Measurements from ENCODE around the gene TMEM163.
"Not testable (repeated sequence)": the region's sequence is repeated elsewhere in the genome, so short reads cannot be mapped to it uniquely, and the experiment has no call there.

The TMEM163 gene

DNA sequence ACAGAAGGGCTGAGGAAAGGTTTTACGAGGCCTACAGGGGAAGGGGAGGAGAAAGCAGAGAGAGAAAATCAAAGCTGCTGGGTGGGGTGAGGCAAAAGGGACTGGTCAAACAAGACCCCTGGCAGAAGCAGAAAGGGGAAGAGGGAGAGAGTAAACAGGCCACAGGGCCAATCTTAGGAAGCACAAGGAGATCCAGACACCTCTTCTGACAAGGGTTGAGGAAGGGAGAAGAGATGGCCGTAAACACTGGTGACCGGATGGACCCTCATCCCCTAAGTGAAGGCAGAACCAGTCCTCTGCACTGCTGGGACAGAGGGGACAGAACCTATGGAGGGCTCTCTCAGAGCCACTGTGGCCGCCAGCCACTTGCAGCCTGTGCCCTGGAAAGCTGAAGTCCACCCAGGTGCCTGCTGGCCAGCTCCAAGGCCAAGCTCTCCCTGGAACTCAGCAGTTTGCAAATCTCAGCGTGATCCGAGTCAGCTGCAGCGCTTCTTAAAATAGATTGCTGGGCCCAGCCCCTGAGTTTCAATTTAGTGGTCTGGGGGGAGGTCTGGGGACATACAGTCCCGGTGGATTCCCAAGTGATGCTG lies 108.8 kb downstream of the TMEM163 start:
- FAIRE-seq: no peak

DNA sequence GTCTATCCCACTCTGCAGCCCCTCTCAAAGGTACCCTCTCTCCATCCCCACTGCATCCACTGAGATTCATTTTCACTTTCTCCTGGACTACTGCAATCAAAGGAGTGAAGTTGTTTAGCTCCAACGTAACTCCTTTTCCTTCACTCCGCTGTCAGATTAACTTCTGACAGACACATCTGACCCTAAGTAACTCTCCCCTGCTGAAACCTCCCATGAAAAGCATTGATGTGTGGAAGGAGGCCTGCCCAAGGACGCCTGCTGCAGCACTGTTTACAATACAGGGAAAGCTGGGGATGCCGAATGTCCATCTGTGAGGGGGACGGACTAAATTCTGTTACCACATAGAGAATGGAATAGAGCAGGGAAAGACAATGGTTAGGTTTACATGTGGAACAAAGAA lies 114.8 kb downstream of the TMEM163 start:
- no peak for FAIRE-seq

DNA sequence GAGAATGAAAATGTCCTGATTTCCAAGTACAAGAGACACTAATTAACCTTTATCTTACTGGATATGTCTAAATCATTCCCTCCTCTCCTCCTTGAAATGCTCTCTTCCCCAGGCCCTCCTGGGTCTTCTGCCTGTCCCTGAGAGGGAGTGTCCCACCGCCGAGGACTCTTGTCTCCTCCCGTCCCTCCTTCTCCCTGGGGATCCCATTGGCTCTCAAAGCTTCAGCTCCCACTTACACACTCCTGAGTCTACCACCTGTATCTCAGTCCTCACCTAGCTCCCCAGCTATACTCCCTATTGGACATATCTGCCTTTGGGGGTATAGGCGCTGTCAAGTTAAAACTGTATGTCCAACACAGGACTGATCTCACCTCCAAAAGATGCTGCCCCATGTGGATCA lies 116.1 kb downstream of the TMEM163 start:
- no peak for FAIRE-seq

DNA sequence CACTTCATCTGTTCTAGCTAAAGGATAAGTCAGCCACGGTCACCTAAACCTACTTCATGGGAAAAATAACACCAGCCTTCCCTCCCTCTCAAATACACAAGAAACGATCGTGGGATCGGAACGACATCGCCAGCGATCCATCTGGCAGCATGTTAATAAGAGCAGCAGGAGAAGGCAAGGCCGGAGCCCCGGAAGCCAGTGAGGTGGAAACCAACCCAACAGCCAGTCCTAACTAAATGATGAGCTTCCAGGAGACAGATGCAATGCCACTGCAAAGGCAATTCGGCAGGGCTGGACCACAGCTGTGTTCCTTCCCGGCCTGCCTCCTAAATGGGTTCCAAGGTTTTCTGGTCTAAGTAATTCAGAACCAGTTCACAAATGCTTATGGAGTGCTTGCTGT lies 117.5 kb downstream of the TMEM163 start:
- no peak for FAIRE-seq

DNA sequence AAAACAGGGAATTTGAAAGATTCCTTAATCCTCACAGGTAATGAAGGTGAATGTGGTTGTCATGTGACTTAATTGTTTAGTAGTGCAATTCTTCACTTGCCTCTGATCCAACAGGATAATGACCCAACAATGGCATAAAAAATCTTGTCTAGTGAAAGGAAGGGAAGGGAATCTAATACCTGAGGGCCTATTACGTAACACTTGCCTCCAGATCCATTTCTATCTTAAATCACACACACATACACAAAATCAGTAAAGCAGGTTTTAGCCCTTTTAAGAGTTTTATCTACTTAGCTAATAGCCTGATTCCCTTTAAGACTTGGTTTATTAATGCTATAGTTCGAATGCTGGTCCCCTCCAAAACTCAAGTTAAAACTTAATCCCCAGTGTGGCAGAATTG lies 118.6 kb downstream of the TMEM163 start:
- FAIRE-seq: no peak

DNA sequence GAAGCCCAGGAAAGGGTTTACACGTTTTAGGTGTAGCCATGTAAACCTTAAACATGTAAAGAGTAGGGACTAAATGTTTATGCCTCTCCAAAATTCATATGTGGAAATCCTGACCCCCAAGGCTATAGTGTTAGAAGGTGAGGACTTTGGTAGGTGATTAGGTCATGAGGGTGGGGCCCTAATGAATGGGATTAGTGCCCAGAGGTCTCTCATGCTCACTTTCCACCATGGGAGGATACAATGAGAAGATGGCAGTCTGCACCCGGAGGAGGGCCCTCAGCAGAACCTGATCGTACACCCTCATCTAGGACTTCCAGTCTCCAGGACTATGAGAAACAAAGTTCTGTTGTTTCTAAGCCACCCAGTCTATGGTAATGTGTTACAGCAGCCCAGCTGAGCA lies 119.6 kb downstream of the TMEM163 start:
- no peak for FAIRE-seq

DNA sequence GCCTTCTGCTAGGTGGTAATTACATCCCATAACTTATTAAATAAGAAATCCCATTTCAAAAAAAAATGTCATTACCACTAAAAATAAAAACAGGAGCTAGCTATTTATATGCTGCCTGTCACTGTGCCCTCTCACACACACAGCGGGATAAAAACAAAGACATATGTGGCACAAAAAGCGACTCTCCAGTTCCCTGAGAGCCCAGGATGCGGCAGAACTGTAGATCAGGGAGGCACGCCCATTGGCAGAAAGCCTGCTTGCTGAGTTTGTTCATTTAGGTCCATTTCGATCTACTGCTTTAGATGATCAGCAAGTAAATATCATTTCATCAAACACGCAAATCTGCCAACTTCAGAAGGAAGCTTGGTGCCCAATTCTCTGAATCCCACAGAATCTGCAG lies 124.4 kb downstream of the TMEM163 start:
- no peak for FAIRE-seq

DNA sequence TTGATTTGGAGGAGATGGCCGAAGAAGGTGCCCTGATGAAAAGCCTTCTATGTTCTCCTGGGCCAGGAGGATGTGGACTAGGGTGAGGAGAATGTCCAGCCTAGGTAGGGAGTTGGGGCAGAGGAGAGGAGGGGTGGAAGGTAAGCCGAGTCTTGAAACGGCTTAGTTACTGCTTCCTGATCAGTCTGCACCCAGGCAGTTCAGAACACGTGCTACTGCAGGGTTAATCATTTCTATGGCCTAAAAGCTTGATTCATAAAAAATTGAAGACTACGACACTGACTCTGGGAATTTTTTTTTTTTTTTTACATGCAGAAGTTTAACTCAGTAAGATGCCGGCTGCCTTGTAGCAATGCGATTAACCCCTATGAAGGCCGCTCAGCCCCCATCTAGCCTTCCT lies 125.3 kb downstream of the TMEM163 start:
- FAIRE-seq: no peak

DNA sequence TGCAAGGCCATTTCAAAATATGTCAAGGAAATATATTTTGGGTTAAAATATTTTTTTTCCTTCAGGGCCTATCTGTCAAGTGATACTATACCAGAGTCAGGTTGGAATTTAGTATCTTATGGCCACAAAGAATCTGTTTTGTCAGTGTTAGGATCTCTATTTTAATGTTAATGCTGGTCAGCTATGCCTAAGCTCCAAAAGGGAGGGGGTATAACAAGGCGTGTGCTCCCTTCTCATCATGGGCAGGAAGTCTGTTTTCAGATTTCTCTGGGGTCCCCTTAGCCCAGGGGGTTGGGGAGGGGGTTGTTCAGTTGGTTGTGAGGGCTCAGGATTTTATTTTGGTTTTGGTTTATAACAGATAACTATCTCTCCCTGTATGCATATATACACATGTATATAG lies 126.4 kb downstream of the TMEM163 start:
- no peak for FAIRE-seq

DNA sequence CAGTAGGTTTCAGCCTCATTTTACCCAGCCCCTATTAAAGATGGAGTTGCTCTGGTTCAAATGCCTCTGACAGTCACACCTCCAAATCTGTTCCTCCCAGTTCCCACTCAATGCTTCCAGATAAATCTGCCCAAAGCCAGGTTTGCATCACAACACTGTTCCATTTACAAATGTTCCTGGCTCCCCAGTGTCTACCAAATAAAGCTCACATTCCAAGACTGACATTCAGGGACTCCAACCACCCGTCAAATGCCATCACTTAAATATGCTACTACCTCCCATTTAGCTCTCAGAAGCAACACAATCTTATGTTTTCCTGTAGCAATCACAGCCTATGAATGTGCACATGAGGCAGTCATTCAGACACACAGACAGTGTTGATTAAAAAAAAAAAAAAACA lies 127.3 kb downstream of the TMEM163 start:
- no peak for FAIRE-seq

DNA sequence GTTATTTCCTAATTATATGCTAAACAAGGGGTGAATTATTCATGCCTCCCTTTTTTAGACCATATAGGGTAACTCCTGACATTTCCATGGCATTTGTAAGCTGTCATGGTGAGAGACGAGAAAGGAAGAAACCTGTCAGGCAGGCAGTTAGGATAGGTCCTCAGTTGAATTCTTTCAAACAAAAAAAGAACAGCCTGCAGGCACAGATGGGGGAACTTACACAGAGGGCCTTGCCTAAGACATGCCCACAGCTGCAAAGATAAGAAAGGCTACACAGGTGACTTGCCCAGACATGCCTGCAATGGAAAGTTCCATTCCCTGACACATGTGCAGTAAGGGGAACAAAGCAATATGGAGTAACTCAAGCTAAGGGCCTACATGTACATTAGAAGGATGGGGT lies 128.1 kb downstream of the TMEM163 start:
- no peak for FAIRE-seq

DNA sequence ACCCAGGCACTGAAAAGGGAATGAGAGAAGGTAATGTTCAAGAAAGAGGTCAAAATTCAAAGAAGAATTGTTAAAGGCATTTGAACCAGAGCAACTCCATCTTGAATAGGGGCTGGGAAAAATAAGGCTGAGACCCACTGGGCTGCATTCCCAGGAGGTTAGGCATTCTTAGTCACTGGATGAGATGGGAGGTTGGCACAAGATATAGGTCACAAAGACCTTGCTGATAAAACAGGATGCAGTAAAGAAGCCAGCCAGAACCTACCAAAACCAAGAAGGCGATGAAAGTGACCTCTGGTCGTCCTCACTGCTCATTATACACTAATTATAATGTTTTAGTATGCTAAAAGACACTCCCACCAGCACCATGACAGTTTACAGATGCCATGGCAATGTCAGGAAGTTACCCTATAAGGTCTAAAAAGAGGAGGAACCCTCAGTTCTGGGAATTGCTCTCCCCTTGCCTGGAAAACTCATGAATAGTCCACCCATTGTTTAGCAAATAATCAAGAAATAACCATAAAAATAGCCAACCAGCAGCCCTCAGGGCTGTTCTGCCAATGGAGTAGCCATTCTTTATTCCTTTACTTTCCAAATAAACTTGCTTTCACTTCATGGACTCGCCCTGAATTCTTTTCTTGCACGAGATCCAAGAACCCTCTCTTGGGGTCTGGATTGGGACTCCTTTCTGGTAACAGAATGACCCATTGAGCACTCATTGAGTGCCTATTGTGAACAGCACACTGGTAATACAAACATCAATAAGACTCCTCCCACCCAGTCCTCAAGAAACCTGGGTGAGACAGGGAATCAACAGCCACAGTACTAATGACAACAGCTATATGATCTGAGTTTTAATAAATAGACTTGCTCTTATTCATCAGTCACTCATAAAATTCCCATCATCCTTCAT lies 129.4 kb downstream of the TMEM163 start:
- FAIRE-seq: not testable (repeated sequence)

DNA sequence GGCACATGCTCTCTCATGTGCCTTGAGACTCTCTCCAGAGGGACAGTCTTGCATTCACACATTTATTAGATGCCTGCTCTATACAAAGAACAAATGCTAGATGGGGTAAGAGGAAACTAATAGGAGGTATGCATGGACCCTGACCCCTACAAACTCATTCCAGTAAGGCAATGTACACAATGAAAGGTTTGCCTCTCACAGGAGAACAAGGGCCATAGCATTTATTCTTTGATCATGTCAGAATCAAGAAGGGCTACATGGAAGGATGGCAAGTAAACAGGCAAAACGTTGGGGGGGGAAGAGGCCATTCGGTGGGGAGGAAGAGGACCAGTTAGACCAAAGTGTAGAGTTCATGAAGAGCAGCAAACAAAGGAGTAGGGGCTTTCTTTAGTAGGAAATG lies 130.2 kb downstream of the TMEM163 start:
- FAIRE-seq: no peak

DNA sequence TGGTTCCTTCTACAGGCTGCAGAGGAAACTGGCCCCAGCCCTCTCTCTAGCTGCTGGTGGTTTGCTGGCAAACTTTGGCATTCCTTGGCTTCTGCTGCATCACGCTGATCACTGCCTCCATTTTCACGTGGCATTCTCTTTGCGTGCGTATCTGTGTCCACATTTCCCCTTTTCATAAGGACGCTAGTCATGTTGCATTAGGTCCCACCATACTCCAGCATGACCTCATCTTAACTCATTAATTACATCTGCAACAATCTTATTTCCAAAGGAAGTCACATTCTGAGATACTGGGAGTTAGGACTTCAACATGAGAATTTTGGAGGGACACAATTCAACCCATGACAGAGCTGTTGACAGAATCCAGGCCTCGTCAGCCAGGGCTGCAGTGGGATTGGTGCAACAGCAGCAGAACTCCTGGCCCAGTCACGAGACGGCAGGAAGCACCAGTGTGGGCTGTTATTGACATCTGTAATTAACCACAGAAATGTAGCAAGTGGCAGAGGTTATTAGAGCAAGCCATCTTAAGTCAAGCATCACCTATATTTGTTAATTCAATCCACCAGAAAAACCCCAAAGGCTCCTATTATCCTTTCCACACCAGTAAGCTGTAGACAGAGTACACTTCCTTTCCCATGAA lies 132.4 kb downstream of the TMEM163 start:
- FAIRE-seq: no peak

DNA sequence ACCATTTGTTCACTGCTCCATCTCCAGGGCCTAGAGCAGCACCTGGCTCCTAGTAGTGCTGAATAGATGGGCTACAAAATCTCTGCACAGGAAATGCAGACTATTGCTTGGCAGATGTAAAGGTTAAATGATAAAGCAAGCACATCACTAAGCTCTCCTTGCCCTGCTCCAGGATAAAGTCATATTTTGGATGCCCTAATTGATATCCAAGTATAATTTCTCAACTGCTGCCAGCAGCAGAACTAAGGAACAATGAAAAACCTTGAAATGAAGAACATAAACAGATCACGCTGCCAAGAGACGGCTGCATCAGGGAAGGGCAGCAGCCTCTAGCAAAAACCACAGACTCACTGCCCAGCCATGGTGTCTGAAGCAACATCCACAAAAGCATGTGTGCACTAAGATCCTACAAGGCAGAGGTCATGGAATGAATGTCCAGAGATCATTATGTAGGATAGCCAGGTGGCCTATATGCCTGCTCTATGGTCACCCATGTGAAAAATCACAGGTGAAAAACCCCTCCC lies 134.7 kb downstream of the TMEM163 start:
- no peak for FAIRE-seq

DNA sequence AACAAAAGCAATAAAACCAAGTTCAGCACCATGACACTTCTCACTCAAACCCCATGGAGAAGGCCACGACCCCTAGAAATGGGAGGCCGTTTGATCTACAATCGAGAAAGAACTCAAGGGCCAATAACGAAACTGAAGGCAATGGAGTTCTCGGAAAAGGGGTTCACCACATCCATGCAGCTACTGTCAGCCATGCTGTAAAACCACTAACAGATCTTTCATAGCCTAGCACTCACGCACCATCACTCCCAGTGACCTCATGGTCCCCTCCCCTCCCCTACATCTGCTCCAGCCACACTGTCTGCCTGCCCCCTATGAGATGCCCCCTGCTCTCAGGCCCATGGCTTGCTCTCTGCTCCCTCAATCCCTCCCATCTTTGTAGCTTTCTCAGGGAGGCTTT lies 135.3 kb downstream of the TMEM163 start:
- no peak for FAIRE-seq

DNA sequence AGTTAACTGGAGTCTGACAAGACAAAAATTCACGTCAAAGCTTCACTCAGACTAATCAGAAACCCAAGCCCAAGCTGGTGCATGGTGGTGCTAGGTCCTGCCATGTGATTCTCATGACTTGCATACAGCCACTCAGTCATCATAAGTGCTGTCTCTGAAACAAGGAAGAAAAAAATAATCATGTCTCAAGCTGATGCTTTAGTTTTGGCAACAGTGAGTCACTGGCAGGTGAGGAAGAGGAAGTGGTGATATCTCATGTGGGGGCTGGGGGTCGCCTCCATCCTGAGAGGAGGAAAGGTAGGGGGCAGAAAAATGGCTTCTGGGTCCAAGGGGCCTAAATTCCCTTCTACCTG lies 136.3 kb downstream of the TMEM163 start:
- FAIRE-seq: no peak

DNA sequence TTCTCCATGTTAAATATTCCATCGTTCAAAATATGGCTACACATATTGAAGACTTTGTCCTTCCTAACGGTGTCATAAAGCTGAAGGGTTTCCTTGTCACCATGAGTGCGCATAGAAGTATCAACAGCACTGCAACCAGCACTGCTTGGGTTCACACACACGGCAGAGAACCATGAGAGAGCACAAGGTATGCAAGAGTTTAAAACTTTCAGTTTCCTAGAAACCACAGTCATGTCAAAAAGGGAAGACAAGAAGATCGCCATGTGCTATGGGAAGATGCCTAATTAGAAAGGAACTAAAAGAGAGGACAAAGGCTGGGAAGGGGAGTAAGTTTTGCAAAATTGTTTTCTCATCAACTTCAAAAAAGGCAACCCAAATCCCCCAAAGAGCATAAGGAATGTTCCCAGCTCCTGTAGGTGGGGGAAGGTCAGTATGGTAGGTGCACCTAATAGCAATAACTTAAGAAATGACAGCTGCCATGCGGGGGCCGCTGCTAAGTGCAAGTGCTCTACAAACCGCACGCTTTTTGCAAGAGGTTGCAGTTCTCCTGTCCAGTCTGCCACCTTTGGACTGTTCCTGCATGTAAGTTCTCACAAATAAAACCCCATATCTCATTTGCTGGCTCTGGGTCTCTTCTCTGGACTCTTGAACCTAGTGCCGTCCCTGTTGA lies 136.8 kb downstream of the TMEM163 start:
- FAIRE-seq: no peak

DNA sequence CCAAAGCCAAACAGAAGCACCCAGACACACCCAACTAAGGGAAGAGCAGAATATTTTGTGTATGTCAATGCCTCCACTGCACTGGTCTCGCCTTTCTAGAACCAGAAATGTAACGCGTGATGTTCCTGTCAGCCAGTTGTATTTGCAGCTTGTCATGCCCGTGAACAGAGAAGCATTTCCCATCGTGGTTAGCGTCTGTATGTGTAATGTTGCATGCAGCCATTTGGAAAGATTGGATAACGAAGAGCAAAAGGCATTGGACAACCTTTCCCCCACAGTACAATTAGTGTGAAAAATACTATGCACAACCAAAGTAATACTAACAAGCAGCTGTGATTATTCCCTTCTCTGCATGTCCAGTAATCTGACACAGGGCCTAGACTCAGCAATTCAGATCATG lies 140.5 kb downstream of the TMEM163 start:
- FAIRE-seq: no peak

DNA sequence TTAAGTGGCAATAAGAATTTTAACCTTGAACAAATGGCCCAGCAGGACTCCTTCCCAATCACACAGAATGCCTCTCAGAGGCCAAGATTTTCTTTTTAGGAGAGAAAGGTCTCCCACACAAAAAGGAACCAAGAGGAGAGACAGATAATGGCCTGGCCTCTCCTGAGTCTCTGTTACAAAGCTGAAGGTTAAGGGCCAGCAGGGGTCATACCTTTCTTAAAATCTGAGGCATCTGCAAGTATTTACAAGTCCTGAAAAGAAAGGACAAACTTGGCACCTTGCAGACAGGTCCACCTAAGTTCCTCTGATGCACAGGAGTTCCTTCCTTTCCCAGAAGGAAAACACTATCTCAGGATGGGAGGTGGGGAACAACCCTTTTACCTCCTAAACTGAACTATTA lies 142.3 kb downstream of the TMEM163 start:
- no peak for FAIRE-seq

DNA sequence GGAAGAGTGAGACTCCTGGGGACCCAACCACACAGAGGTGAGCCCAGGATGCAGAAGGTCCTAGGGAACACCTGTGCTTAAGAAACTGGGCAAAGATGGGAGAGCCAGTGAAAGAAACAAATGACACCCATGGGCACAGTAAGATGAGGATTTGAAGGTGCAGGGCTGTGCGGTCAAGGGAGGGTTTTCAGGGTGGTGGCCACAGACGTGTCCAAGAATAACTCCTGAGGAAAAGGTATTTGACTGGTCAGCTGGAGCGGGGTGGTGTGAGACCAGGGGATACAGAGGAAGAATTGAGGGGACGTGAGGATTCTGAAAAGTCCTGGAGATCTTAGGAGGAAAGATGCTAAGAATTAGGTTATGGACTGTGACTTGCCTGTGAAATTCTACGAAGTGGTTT lies 142.9 kb downstream of the TMEM163 start:
- FAIRE-seq: no peak

DNA sequence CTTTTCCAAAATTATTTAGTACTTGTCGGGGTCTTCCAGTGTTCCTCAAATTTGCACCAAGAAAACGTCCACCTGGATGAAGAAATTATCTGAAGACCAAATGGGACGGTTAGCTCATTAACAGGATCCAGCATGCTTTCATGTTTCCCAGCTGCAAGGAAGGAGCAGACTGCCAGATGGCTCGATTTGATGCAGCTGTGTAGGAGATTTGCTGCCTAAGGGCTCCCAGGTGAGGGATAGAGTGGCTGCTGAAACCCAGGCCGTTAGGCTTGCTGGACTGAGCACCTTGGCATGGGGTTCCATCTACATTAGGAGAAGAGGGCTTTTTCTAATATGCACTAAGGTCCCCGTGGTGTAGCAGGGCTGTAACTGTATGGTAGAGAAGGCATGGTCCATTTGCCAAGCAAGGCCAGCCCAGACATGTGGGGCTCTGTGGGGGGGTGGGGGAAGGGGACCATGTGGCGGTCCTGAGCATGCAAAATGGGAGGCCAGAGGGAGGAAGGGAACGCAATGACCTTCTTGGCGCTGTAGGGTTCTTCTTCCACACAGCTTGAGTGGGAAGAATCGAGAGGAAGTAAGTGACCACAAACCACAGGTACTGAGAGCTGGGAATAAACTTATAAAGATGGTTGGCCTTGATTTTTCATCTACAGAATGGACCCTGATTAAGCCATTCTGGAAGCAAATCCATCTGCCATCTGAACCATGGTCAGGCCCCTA lies 144.0 kb downstream of the TMEM163 start:
- no peak for FAIRE-seq

DNA sequence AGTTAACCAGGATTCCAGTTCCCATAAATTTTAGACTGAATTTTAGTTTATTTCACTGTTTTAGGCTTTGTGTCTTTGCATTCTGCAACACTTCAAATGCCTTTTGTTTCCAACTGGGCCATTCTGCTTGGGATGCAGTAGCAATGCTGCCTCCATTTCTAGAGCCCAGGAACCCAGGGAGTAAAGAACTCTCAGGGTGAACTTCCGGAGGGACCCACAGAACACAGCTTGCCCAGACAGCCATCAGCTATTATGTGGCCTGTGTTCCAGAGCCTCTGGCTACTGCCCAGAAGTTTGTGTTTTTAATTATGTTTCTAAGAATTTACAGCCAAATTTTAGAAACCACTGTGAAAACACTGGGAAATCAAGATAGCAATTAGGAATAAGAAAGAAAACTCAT lies 145.1 kb downstream of the TMEM163 start:
- FAIRE-seq: no peak

Data from colon (tissue), 2 donors.